IPS DF 6.9 (cell line): ENCODE measurements around the gene ELK3.

Source experiments
- DNase-seq: peaks from one replicate; pipeline ENCODE4 v3.0.0-alpha.2; 2013; ENCODE audit warnings: low read depth, low spot score
- H3K27ac ChIP-seq: one replicate; pipeline ENCODE4 v1.5.1; 2013; ENCODE audit warnings: low read length, control low read depth
- H3K27me3 ChIP-seq: 2 replicates; pipeline ENCODE4 v1.6.1; 2013; ENCODE audit warnings: mild to moderate bottlenecking, low read length; ENCODE audit not compliant: control insufficient read depth, insufficient read depth
- H3K36me3 ChIP-seq: 2 replicates; pipeline ENCODE4 v1.6.1; 2013; ENCODE audit warnings: low read length; ENCODE audit not compliant: control insufficient read depth, insufficient read depth
- H3K4me1 ChIP-seq: 2 replicates; pipeline ENCODE4 v1.6.1; 2013; ENCODE audit warnings: low read length; ENCODE audit not compliant: control insufficient read depth, insufficient read depth
- H3K4me3 ChIP-seq: 2 replicates; pipeline ENCODE4 v1.5.1; 2013; ENCODE audit warnings: mild to moderate bottlenecking, low read length
- H3K9me3 ChIP-seq: 2 replicates; pipeline ENCODE4 v1.6.1; 2013; ENCODE audit warnings: low read length, inconsistent platforms; ENCODE audit not compliant: control insufficient read depth, insufficient read depth
- WGBS: extraction: QIAGEN DNeasy Blood & Tissue Kit; methylation state at CpG from one replicate; pipeline ENCODE4 v1.1.7; 2013; ENCODE audit warnings: mixed read lengths, missing lambda C conversion rate; ENCODE audit not compliant: insufficient read length, insufficient coverage; 5-methylcytosine and 5-hydroxymethylcytosine counted together

ELK3 gene

DNA sequence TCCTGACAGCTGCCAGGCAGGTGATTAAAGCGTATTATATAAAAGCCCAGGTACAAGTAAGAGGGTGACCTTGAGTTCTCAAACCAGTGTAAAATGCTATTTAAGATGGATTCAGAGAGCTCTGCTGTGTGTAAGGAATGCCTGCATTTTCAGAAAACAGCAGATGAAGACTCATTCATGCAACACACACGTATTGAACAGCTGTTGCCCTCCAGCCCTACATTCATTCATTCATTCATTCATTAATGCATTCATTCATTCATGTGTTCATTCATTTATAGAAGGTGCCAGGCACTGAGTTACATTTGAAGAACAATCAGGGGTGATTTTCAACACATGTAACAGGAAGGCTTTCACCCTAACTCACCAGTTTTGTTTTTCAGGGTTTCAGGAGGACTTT, 27.4 kb upstream of the ELK3 start:
- no peaks in the 10 kb centered on the region for H3K36me3 ChIP-seq
- no peaks in the 10 kb centered on the region for H3K9me3 ChIP-seq
- no peaks in the 10 kb centered on the region for H3K27me3 ChIP-seq
- H3K27ac ChIP-seq, result no peak overlapping the region
- H3K4me3 ChIP-seq, result no peak overlapping the region
- H3K4me1 ChIP-seq, result peaks cover 2% of the 10 kb centered on the region
- no CpG with 5 or more reads among the region's 2 CpGs for WGBS
- no peak for DNase-seq

GRCh38 chr12:96167492-96167891, 26.7 kb upstream of the ELK3 start:
- no CpG with 5 or more reads among the region's 1 CpG for WGBS
- H3K27ac ChIP-seq, result no peak overlapping the region

DNA sequence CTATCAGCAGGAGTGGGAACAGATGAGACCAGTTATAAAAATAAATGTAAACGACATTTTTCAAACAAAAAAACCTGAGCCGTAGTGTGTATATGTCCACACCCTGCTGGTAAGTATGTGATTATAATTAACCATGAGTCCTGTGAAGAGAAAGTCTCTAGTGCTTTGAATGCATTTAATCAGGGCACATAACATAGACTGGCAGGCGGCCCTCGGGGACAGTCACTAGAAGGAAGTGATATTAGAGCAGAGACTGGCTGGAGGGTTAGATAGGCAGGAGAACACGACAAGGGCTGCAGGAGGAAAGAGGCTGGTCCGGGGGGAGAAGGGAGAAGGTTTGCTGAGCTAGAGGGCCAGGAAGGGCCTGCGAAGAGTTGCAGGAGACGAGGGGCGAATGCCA, 23.8 kb upstream of the ELK3 start:
- WGBS, result no CpG with 5 or more reads among the region's 9 CpGs
- no peak for DNase-seq

More at GRCh38 chr12:96167492-96167891, 26.7 kb upstream of the ELK3 start:
- H3K4me1 ChIP-seq, result peaks cover 2% of the 10 kb centered on the region
- DNase-seq, result no peak
- no peaks in the 10 kb centered on the region for H3K36me3 ChIP-seq
- H3K4me3 ChIP-seq, result no peak overlapping the region
- no peaks in the 10 kb centered on the region for H3K27me3 ChIP-seq
- no peaks in the 10 kb centered on the region for H3K9me3 ChIP-seq

DNA sequence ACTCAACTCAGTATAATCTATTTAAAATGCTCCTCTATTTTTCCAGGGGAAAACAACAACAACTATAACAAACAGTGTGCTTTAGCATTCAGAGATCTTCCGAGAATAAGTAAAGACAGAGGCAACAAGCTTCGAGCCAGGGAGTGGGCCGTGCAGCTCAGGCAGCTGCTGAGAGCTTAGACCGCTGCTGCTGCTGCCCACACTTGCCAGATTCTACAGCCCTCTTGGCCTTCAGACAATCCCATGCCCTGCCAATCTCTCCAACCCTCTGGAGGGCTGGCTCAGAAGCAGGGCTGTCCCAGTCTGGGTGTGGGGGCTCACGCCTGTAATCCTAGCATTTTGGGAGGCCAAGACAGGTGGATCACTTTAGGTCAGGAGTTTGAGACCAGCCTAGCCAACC, 23.4 kb upstream of the ELK3 start:
- no peaks in the 10 kb centered on the region for H3K27me3 ChIP-seq
- WGBS, result no CpG with 5 or more reads among the region's 5 CpGs
- no peak for DNase-seq
- no peak overlapping the region for H3K27ac ChIP-seq
- no peaks in the 10 kb centered on the region for H3K36me3 ChIP-seq
- H3K4me1 ChIP-seq, result no peaks in the 10 kb centered on the region; the same call in 1 of the 2 replicates
- H3K4me3 ChIP-seq, result no peak overlapping the region
- no peaks in the 10 kb centered on the region for H3K9me3 ChIP-seq

More for the DNA sequence above, 23.8 kb upstream of the ELK3 start:
- Histone ChIP-seq H3K9me3 (no peaks in the 10 kb centered on the region), H3K36me3 (no peaks in the 10 kb centered on the region), H3K27me3 (no peaks in the 10 kb centered on the region), H3K4me1 (no peaks in the 10 kb centered on the region; the same call in 1 of the 2 replicates), H3K4me3 (no peak overlapping the region), H3K27ac (no peak overlapping the region)

DNA sequence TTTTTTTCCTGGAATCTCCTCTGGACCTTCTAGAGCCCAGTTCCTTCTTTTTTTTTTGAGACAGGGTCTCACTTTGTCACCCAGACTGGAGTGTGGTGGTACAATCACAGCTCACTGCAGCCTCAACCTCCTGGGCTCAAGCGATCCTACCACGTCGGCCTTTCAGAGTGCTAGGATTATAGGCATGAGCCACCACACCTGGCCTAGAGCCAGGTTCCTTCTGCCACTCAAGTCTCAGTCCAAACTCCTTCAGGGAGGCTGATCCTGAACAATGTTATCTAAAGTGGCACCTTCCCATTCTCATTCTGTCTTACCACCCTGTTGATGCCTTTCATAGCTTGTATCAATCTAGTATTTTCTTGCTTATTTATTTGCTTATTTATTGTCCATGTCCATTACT, 22.3 kb upstream of the ELK3 start:
- H3K27me3 ChIP-seq, result no peaks in the 10 kb centered on the region
- no peak overlapping the region for H3K27ac ChIP-seq
- no CpG with 5 or more reads among the region's 3 CpGs for WGBS
- H3K9me3 ChIP-seq, result no peaks in the 10 kb centered on the region; the same call in 1 of the 2 replicates
- no peaks in the 10 kb centered on the region for H3K36me3 ChIP-seq
- no peak overlapping the region for H3K4me3 ChIP-seq
- H3K4me1 ChIP-seq, result no peaks in the 10 kb centered on the region; the same call in 1 of the 2 replicates
- DNase-seq, result no peak

DNA sequence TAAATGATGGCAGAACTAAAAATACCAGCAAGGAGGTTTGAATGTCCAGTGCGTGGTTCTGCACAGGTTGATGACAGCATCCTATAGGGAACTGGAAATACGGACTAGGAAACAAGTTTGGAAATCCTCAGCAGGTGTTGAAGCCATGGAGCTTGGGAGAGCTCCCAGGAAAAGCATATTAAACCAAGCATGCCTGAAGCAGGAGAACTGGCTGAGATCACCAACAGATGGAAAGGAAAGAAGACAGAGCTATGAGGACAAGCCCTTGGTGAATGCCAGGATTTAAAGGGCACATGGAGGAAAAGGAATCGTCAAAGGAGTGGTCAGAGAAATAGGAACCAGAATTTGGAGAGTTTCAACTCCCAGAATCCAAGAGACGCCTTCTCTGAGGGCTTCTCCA, 21.2 kb upstream of the ELK3 start:
- Histone ChIP-seq H3K36me3 (no peaks in the 10 kb centered on the region), H3K4me3 (no peak overlapping the region), H3K27me3 (no peaks in the 10 kb centered on the region), H3K9me3 (no peaks in the 10 kb centered on the region; the same call in 1 of the 2 replicates), H3K4me1 (no peaks in the 10 kb centered on the region; the same call in 1 of the 2 replicates), H3K27ac (no peak overlapping the region)
- no CpG with 5 or more reads among the region's 4 CpGs for WGBS
- DNase-seq, result no peak

DNA sequence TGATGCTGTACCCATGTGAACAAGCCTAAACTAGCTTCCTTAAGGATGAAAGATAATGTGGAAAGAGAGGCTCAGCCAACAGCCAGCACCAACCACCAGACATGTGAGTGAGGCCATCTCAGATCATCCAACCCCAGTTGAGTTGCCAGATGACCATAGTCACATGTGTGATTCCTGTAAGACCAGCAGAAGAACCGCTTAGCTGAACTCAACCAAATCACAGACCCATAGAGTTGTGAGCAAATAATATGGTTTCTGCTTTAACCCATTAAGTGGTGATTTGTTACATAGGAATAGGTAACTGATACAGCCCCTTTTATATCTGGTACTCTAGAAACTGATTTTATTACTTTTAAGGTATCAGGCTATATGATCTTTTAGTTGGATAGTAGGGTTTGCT, 17.6 kb upstream of the ELK3 start:
- DNase-seq, result no peak
- Histone ChIP-seq H3K4me3 (no peak overlapping the region), H3K36me3 (no peaks in the 10 kb centered on the region), H3K9me3 (no peaks in the 10 kb centered on the region; the same call in 1 of the 2 replicates), H3K4me1 (no peaks in the 10 kb centered on the region), H3K27ac (no peak overlapping the region), H3K27me3 (no peaks in the 10 kb centered on the region)
- WGBS, result no CpG with 5 or more reads among the region's 1 CpG

DNA sequence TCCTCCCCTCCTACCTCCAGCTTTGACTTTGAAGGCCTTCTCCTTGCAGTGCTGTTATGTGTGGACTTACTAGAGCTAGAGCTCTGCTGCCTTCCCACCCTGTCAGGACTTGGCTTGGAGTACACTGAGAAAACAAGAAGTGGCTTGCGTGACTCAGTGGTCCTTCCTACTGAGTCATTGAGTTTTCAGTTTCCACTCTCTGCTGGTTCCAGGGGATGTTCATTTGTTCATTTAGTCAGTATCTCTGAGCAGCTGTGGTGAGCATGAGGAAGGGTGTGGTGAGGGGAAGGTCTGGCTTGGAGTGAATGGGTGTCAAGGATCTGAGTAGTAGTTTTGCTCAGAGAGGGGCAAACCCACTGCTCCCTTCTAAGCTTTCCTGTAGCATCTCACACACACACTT, 17.2 kb upstream of the ELK3 start:
- Histone ChIP-seq H3K4me3 (no peak overlapping the region), H3K36me3 (no peaks in the 10 kb centered on the region), H3K9me3 (no peaks in the 10 kb centered on the region; the same call in 1 of the 2 replicates), H3K27ac (no peak overlapping the region), H3K4me1 (no peaks in the 10 kb centered on the region), H3K27me3 (no peaks in the 10 kb centered on the region)
- no CpG with 5 or more reads among the region's 1 CpG for whole genome bisulfite sequencing
- DNase-seq, result no peak

DNA sequence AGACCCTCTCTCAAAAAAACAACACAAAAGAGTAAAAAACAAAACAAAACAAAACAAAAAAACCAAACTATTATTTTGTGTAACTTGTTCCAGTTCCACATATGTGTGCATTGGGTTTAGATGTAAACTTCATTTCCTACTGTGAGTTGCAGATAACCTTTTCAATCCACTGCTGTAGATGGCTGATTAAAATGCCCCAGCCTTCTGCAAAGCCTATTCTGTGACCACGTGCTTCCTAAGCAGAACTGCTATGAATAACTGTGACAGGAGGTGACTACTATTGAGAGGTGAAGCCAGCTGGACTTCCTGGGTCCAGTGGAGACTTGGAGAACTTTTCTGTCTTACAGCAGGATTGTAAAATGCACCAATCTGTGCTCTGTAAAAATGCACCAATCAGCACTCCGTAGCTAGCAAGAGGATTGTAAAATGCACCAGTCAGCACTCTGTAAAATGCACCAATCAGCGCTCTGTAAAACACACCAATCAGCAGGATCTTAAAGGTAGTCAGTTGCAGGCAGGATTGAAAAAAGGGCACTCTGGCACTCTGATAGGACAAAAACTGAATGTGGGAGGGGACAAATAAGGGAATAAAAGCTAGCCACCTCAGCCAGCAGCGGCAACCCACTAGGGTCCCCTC, 10.3 kb upstream of the ELK3 start:
- Histone ChIP-seq H3K4me1 (no peaks in the 10 kb centered on the region), H3K36me3 (no peaks in the 10 kb centered on the region), H3K27ac (no peak overlapping the region), H3K27me3 (no peaks in the 10 kb centered on the region), H3K9me3 (no peaks in the 10 kb centered on the region), H3K4me3 (no peak overlapping the region)
- no CpG with 5 or more reads among the region's 4 CpGs for WGBS
- DNase-seq, result no peak

DNA sequence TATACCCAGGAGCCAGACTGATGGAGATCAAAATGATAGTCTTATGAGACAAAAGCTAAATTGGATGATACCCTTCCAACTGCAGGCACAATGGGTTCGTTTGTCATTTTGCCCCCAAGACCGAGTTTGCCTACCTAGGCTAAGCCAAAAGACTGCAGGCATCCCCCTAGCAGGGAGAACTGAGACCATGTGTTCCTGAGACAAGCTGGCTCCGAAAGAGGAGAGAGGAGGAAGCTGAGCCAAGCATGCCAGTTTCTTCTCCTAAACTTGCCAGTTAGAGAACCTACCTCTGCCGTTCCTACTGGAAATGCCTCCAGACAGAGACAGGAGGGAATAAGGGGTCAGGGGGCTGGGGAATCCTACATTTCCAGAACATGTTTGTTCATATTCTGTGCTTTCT, 8.3 kb upstream of the ELK3 start:
- WGBS, result no CpG with 5 or more reads among the region's 4 CpGs

More for the DNA sequence above, 8.3 kb upstream of the ELK3 start:
- Histone ChIP-seq H3K9me3 (no peaks in the 10 kb centered on the region), H3K4me3 (no peak overlapping the region), H3K27ac (no peak overlapping the region), H3K27me3 (no peaks in the 10 kb centered on the region), H3K36me3 (no peaks in the 10 kb centered on the region), H3K4me1 (no peaks in the 10 kb centered on the region)
- no peak for DNase-seq
